Right lobe of liver (tissue), 4 donors: Measurements from ENCODE around the gene SNX14.
"Not testable (repeated sequence)": the region's sequence is repeated elsewhere in the genome, so short reads cannot be mapped to it uniquely, and the experiment has no call there.

ENCODE experiments used
- CTCF ChIP-seq, 4 donors: fragments of 200-600 bp in 3 of 4; fragments of 450-650 bp in 1 of 4; IDR thresholded peaks; one replicate each; pipeline versions ENCODE4 v1.5.1 to v1.8.0; 2016 to 2022; ENCODE audit warnings: antibody characterized with exemption in 4 of 4, mild to moderate bottlenecking in 2 of 4
- POLR2A ChIP-seq: fragments of 450-650 bp; IDR thresholded peaks from one replicate; pipeline ENCODE4 v1.6.1; 2017; ENCODE audit warnings: antibody characterized with exemption, mild to moderate bottlenecking
- donor health status: DM: no; HTN: no; CAD: no.
- donor health status: DM: no; HTN: no; CAD: no.
- donor health status: DM: no; HTN: yes; CAD: no.

GRCh38 chr6:85524281-85524680 is 69.4 kb downstream of the SNX14 start:
- TF ChIP-seq CTCF (IDR thresholded peaks at IDR 0.05); POLR2A: not testable (repeated sequence)
